ENCODE results near the gene MRPS33.
A peak's percentile ranks its signal among the peaks of the same experiment; 100 is the strongest.

The MRPS33 gene

GRCh38 chr7:141012696-141013344 lies 1.9 kb downstream of the MRPS33 start:
- peak; percentile 37 for DNase-seq (ENCODE audit: low read depth, low spot score)
- peak overlapping the region; percentile 41 for H3K27ac ChIP-seq

DNA sequence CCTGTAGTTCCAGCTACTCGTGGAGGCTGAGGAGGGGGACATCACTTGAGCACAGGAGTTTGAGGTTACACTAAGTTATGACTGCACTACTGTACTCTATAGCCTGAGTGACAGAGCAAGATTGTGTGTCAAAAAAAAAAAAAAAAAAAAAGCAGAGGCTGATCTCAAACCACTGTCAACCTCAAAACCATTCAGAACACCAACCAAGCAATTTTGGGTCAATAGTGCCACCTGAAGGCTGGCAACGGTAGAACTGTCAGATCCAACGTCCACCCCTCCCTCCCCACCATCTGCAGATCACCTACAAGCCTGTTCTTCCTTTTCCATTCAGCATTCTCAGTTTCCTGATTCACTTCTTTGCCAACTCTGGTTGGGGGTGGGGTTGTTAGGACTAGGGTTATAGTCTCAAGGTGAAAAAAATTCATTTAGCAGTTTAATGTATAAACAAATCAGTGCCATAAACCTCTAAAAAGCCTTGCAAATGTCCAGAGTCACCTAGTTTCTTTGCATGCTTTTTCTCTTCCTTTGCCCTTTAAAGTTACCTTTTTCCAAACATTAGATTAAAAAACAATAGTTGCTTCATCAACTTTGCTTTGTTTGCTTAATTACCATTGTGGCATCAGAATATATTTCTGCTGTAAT lies 2.6 kb downstream of the MRPS33 start:
- DNase-seq (ENCODE audit: low read depth, low spot score), result no peak
- peak overlapping the region; percentile 41 for H3K27ac ChIP-seq

DNA sequence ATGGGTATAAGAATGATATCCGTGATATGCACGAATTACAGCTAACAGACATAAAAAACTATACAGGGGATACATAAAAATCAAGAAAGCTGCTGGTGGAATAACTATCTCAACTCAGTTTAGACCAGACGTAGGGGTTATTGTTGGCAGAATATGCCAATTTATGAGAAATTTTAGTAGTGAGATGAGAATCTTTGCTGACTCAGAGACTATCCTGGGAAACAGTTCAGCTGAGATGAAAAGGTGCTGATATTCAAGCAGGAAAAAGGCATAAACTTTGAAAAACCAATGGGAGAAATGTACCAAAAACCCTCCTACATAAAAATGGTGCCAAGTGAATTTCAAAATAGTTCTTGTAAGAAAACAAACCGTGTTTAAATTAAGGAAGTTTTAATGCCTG lies 3.3 kb downstream of the MRPS33 start:
- H3K27ac ChIP-seq, result no peak overlapping the region
- DNase-seq (ENCODE audit: low read depth, low spot score), result no peak

DNA sequence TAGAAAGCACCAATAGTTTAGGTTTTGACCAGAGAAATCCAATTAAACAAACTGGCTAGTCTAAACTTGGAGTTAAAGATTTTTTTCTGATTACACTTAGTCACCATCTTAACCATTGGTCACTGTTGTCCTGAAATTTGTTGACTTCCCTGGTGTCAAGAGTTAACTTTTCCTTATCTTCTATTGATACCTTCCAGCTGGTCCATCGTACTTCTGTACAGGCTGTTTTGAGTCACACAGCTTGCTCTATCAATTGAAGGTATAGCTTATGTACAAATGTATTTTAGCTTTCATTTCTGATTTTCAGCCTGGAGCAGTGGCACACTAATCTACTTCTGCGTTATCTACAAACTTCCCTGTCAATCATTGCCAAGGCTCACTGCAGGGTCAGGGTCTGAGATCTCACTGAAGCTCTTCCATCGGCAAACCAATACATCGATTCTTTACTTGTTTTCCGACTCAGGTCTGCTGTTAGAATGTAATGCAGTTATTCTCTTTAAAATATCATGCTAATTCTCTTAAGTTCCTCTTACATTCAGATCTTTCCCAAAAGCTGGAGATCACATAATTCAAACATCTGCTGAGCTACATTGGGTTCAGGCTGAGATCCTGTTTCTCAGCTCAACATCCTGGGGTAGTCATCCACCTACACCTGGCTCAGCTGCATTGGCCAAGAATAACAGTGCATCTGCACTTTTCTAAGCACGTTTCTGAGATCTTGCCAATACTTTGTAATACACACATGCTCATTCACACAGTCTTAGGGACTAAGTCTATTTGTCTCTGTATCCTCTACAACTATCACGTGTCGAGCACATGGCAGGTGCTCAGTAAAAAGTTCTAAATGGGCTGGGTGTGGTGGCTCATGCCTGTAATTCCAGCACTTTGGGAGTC lies 11.3 kb downstream of the MRPS33 start:
- no peak for DNase-seq (ENCODE audit: low read depth, low spot score)
- H3K27ac ChIP-seq, result no peak overlapping the region

GRCh38 chr7:141001546-141001945 lies 13.2 kb downstream of the MRPS33 start:
- no peak for DNase-seq (ENCODE audit: low read depth, low spot score)
- no peak overlapping the region for H3K27ac ChIP-seq

DNA sequence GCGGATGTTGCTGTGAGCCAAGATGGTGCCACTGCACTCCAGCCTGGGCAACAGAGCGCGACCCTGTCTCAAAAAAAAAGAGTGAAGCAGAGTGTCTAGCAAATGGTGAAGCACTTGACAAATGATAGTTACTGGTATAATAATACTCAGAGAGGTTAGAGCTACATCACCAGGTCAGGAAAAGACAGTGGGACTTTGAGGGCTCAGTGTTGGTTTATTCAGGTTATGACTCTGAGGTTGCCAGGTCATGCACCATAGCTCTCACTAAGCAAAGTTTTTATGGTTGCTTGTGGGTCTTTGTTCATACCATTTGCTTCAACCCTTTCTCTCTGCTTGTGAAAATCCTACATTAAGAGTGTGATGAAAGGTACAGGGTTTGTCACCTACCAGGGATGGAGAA lies 13.6 kb downstream of the MRPS33 start:
- no peak for DNase-seq (ENCODE audit: low read depth, low spot score)
- no peak overlapping the region for H3K27ac ChIP-seq

- no peak overlapping the region for H3K27ac ChIP-seq
- no peak for DNase-seq (ENCODE audit: low read depth, low spot score)
Measured at GRCh38 chr7:140998715-140999114, 16.0 kb downstream of the MRPS33 start.

DNA sequence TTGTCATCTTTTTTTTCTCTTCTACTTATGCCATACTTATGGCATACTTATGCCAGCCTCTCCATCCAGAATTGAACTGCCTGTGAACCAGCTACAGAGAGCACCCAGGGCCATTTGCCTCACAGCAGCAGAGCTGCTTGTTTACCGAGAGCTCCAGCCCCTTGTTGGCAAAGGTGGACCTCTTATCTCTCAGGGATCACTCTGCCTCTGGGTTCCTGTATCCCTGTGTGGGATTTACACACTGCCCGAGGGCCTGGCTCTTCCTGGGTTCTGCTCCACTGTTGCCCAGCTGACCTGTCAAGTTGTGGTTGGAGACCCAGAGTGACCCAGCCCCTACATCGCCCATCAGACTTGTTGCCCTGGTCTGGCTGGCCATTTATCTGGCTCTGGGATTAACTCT lies 22.3 kb downstream of the MRPS33 start:
- no peak for DNase-seq (ENCODE audit: low read depth, low spot score)
- H3K27ac ChIP-seq, result no peak overlapping the region

GRCh38 chr7:140990193-140990962 lies 24.4 kb downstream of the MRPS33 start:
- DNase-seq (ENCODE audit: low read depth, low spot score), result no peak

GRCh38 chr7:140989068-140989467 lies 25.7 kb downstream of the MRPS33 start:
- no peak for DNase-seq (ENCODE audit: low read depth, low spot score)
- no peak overlapping the region for H3K27ac ChIP-seq

More at GRCh38 chr7:140990193-140990962, 24.4 kb downstream of the MRPS33 start:
- H3K27ac ChIP-seq, result no peak overlapping the region

- no peak for DNase-seq (ENCODE audit: low read depth, low spot score)
- H3K27ac ChIP-seq, result no peak overlapping the region
Measured at GRCh38 chr7:140983802-140984201, 30.9 kb downstream of the MRPS33 start.

DNA sequence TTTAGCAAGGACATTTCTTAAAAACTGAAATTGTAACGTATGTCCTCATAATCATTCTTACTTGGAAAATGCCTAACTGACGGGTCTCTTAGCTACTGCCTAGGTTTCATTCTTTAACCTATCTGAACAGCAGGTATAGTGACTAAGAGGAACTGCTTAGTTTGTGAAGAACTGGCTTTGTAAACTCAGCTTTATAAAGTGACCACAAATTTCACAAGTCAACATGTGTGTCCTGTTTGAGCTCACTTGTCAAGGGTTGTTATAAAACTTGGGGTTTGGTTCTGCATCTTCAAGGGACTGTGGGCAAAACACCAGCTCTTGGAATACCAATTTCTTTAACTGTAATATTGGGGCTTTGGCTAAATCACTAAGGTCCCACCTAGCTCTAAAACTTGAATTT lies 32.2 kb downstream of the MRPS33 start:
- DNase-seq (ENCODE audit: low read depth, low spot score), result no peak
- H3K27ac ChIP-seq, result no peak overlapping the region

GRCh38 chr7:140981951-140982350 lies 32.8 kb downstream of the MRPS33 start:
- no peak overlapping the region for H3K27ac ChIP-seq
- DNase-seq (ENCODE audit: low read depth, low spot score), result no peak

- H3K27ac ChIP-seq, result no peak overlapping the region
- no peak for DNase-seq (ENCODE audit: low read depth, low spot score)
Measured at GRCh38 chr7:140977741-140978140, 37.0 kb downstream of the MRPS33 start.

DNA sequence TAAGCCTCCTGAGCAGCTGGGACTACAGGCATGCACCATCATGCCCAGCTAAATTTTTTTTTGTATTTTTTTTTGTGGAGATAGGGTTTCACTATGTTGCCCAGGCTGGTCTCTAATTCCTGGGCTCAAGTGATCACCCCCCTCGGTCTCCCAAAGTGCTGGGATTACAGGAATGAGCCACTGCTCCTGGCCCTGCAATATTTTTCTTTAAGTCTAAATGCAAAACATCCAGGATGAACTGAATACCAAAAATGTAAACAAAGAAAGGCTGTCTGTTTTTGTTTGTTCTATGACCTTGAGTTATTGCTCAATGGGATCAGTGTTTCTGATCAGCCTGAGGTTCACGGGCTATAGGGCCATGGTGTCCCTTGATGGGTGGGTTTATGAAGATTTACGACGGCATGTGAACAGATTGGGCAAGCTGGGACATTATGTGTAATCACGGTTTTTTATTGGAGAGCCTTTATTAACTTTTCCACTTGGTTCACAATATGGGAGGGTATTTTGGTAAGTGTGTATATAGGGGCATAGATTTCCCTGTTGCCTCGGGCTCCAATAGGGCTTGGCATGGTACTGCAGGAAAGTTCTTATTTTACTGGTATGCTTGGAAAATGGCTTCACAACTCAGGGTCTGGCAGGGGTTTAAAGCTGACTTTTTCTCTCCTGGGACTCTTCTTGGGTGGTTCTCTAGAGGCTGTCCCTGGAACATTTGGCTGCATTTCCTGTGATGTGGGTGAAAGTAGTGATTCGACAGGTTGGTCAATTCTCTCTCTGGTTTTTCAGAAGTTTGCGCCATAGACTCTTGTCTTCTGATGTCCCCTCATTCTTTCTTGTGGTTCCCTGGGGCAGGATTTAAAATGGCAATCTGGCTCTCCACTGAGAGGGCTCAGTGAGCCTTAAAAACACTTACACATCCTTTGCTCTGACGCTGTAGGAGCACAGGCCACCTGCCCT lies 41.6 kb downstream of the MRPS33 start:
- no peak for DNase-seq (ENCODE audit: low read depth, low spot score)

DNA sequence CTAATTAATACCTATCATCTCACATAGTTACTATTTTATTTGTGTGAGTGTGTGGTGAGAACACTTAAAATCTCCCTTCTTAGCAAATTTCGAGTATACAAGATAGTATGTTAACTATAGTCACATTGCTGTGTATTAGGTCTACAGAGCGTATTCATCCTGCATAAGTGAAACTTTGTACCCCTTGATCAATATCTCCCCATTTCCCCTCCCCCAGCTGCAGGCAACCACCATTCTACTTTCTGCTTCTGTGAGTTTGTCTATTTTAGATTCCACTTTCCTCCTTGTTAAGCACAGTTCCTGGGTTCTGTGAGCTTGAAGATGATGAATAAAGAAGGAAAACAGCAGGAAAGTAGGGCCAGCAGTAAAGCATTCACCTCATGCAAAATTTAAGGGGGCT lies 42.4 kb downstream of the MRPS33 start:
- no peak for DNase-seq (ENCODE audit: low read depth, low spot score)
- no peak overlapping the region for H3K27ac ChIP-seq

More for the DNA sequence above, 41.6 kb downstream of the MRPS33 start:
- no peak overlapping the region for H3K27ac ChIP-seq

- no peak overlapping the region for H3K27ac ChIP-seq
- no peak for DNase-seq (ENCODE audit: low read depth, low spot score)
Measured at GRCh38 chr7:140967438-140967837, 47.3 kb downstream of the MRPS33 start.

DNA sequence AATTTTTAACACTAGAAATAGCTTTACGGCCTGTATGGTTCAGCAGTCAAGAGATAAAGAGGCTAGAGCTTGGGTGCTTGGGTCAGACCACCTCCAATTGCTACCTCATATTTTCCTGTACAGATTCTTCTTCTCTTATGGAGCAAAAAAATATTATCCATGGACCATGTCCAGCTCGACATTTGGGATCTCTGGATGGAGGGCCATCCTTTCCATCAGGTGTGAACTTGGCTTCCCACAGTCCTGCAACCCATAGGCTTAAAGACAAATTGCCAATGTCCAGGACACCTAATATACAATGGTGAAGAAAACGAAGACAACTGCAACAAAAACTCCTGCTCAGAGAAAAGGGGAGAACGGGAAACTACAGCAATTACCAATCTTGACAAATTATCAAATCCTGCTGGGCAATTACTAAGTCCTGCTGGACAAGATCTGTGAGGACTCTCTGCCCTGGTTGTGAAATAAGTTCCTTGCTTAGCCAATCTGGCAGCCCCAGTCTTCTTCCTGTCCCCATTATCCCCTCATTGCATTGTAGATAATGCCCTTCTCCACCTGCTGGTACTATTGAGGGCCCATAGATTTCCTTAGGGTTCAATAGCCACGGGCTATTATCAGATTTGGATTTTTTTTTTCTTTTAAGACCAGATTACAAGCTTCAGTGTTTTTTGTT lies 48.1 kb downstream of the MRPS33 start:
- no peak overlapping the region for H3K27ac ChIP-seq
- no peak for DNase-seq (ENCODE audit: low read depth, low spot score)

- H3K27ac ChIP-seq, result no peak overlapping the region
- no peak for DNase-seq (ENCODE audit: low read depth, low spot score)
Measured at GRCh38 chr7:140961117-140961516, 53.6 kb downstream of the MRPS33 start.
